ENCODE results near the gene CCDC87. TPM values are rescaled to one million over a fixed set of nuclear protein-coding genes. Genes with fewer than 3 reads are reported as not detected.
"Not testable (repeated sequence)": the region's sequence is repeated elsewhere in the genome, so short reads cannot be mapped to it uniquely, and the experiment has no call there.

CCDC87 gene
- total RNA-seq, 1 donor from 2014 or later, result not detected

DNA sequence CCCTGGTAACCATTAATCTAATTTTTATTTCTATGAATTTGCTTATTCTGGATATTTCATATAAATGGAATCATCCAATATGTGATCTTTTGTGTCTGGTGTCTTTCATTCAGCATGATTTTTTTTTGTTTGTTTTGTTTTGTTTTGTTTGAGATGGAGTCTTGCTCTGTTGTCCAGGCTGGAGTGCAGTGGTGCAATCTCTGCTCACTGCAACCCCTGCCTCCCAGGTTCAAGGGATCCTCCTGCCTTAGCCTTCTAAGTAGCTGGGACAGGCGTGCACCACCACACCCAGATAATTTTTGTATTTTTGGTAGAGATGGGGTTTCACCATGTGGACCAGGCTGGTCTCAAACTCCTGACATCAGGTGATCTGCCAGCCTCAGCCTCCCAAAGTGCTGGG, 7.4 kb downstream of the CCDC87 start:
- H3K27me3 ChIP-seq (ENCODE audit: control insufficient read depth in 3 of 3, insufficient read depth in 3 of 3, low read length in 3 of 3); H3K4me3 ChIP-seq (ENCODE audit: low read length in 3 of 3); H3K4me1 ChIP-seq (ENCODE audit: control insufficient read depth in 3 of 3, insufficient read depth in 3 of 3, low read length in 3 of 3); H3K9ac ChIP-seq (ENCODE audit: low read depth in 1 of 3, low read length in 3 of 3); H3K9me3 ChIP-seq (ENCODE audit: control insufficient read depth in 3 of 3, low read length in 3 of 3); H3K36me3 ChIP-seq (ENCODE audit: control insufficient read depth in 3 of 3, insufficient read depth in 3 of 3, low read length in 3 of 3); H3K27ac ChIP-seq (ENCODE audit: low read depth, low read length): not testable (repeated sequence)

- not testable (repeated sequence) for H3K27me3 ChIP-seq (ENCODE audit: control insufficient read depth in 3 of 3, insufficient read depth in 3 of 3, low read length in 3 of 3); H3K36me3 ChIP-seq (ENCODE audit: control insufficient read depth in 3 of 3, insufficient read depth in 3 of 3, low read length in 3 of 3); H3K4me3 ChIP-seq (ENCODE audit: low read length in 3 of 3); H3K4me1 ChIP-seq (ENCODE audit: control insufficient read depth in 3 of 3, insufficient read depth in 3 of 3, low read length in 3 of 3); H3K9ac ChIP-seq (ENCODE audit: low read depth in 1 of 3, low read length in 3 of 3); H3K9me3 ChIP-seq (ENCODE audit: control insufficient read depth in 3 of 3, low read length in 3 of 3); H3K27ac ChIP-seq (ENCODE audit: low read depth, low read length)
These were observed 10.2 kb downstream of the CCDC87 start for GRCh38 chr11:66582565-66583147.

DNA sequence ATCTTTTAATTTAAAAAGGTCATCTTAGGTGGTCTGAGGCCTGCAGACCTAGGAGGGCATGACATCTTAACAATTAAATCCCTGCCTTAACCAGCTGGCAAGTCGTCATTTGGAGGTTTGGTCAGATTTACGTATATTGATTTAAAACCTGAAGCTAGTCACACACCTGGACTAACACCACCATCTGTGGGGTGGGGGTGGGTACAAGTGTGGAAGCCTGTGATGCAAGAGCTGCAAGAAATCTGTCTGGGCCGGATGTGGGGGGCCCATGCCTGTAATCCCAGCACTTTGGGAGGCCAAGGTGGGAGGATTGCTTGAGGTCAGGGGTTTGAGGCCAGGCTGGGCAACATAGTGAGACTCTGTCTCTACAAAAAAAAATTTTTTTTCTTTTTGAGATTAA, 11.6 kb downstream of the CCDC87 start:
- H3K9me3 ChIP-seq (ENCODE audit: control insufficient read depth in 3 of 3, low read length in 3 of 3), result no peaks in the 10 kb centered on the region
- no peaks in the 10 kb centered on the region for H3K27me3 ChIP-seq (ENCODE audit: control insufficient read depth in 3 of 3, insufficient read depth in 3 of 3, low read length in 3 of 3)
- H3K9ac ChIP-seq (ENCODE audit: low read depth in 1 of 3, low read length in 3 of 3), result no peak overlapping the region
- no peaks in the 10 kb centered on the region for H3K36me3 ChIP-seq (ENCODE audit: control insufficient read depth in 3 of 3, insufficient read depth in 3 of 3, low read length in 3 of 3)
- peaks cover 0 to 5% (median 3%) of the 10 kb centered on the region in 3 donors for H3K4me1 ChIP-seq (ENCODE audit: control insufficient read depth in 3 of 3, insufficient read depth in 3 of 3, low read length in 3 of 3)
- no peak overlapping the region for H3K4me3 ChIP-seq (ENCODE audit: low read length in 3 of 3)
- no peak overlapping the region for H3K27ac ChIP-seq (ENCODE audit: low read depth, low read length)

DNA sequence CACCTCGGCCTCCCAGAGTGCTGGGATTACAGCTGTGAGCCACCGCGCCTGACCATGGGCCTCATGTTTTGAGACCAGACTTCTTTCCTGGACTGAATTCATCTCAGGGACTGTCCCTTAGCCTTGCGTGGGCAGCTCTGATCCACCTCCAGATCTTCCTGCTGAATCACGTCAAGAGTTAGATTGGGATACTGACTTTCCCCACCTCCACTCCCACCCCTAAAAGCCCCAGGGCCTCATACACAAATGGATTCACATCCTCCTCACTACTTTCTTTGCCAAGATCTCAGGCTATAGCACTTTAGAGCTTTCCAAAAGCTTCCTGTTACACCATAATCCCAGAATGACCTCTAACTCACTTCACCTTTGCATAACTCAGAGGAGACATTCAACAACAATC, 12.1 kb downstream of the CCDC87 start:
- Histone ChIP-seq H3K27me3 (ENCODE audit: control insufficient read depth in 3 of 3, insufficient read depth in 3 of 3, low read length in 3 of 3) (no peaks in the 10 kb centered on the region), H3K9me3 (ENCODE audit: control insufficient read depth in 3 of 3, low read length in 3 of 3) (no peaks in the 10 kb centered on the region), H3K27ac (ENCODE audit: low read depth, low read length) (no peak overlapping the region), H3K36me3 (ENCODE audit: control insufficient read depth in 3 of 3, insufficient read depth in 3 of 3, low read length in 3 of 3) (no peaks in the 10 kb centered on the region), H3K4me1 (ENCODE audit: control insufficient read depth in 3 of 3, insufficient read depth in 3 of 3, low read length in 3 of 3) (peaks cover 0 to 5% (median 3%) of the 10 kb centered on the region in 3 donors), H3K4me3 (ENCODE audit: low read length in 3 of 3) (no peak overlapping the region), H3K9ac (ENCODE audit: low read depth in 1 of 3, low read length in 3 of 3) (no peak overlapping the region)

- Histone ChIP-seq H3K4me1 (ENCODE audit: control insufficient read depth in 3 of 3, insufficient read depth in 3 of 3, low read length in 3 of 3) (peaks cover 0 to 5% (median 3%) of the 10 kb centered on the region in 3 donors), H3K36me3 (ENCODE audit: control insufficient read depth in 3 of 3, insufficient read depth in 3 of 3, low read length in 3 of 3) (no peaks in the 10 kb centered on the region), H3K9me3 (ENCODE audit: control insufficient read depth in 3 of 3, low read length in 3 of 3) (no peaks in the 10 kb centered on the region), H3K4me3 (ENCODE audit: low read length in 3 of 3) (no peak overlapping the region), H3K9ac (ENCODE audit: low read depth in 1 of 3, low read length in 3 of 3) (peak overlapping the region in 1 of 3 donors; percentile 40), H3K27me3 (ENCODE audit: control insufficient read depth in 3 of 3, insufficient read depth in 3 of 3, low read length in 3 of 3) (no peaks in the 10 kb centered on the region), H3K27ac (ENCODE audit: low read depth, low read length) (no peak overlapping the region)
These were observed 13.8 kb downstream of the CCDC87 start for GRCh38 chr11:66579017-66579606.

DNA sequence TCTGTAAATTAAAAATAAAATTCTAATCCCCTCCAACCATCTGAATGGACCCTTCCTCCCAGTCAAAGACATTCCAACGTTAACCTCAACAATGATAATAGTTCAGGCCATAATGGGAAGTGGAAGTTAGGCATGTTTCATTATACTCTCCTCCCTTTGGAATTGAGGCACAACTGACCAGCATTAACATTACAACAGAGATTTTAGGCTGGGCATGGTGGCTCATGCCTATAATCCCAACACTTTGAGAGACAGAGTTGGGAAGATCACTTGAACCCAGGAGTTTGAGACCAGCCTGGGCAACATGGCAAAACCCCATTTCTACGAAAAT, 22.0 kb downstream of the CCDC87 start:
- Histone ChIP-seq H3K4me3 (ENCODE audit: low read length in 3 of 3) (no peak overlapping the region), H3K36me3 (ENCODE audit: control insufficient read depth in 3 of 3, insufficient read depth in 3 of 3, low read length in 3 of 3) (peaks cover 2 to 9% (median 5%) of the 10 kb centered on the region in 3 donors), H3K9ac (ENCODE audit: low read depth in 1 of 3, low read length in 3 of 3) (no peak overlapping the region), H3K27ac (ENCODE audit: low read depth, low read length) (no peak overlapping the region), H3K27me3 (ENCODE audit: control insufficient read depth in 3 of 3, insufficient read depth in 3 of 3, low read length in 3 of 3) (no peaks in the 10 kb centered on the region), H3K9me3 (ENCODE audit: control insufficient read depth in 3 of 3, low read length in 3 of 3) (no peaks in the 10 kb centered on the region), H3K4me1 (ENCODE audit: control insufficient read depth in 3 of 3, insufficient read depth in 3 of 3, low read length in 3 of 3) (peaks cover 11 to 16% (median 12%) of the 10 kb centered on the region in 3 donors)

DNA sequence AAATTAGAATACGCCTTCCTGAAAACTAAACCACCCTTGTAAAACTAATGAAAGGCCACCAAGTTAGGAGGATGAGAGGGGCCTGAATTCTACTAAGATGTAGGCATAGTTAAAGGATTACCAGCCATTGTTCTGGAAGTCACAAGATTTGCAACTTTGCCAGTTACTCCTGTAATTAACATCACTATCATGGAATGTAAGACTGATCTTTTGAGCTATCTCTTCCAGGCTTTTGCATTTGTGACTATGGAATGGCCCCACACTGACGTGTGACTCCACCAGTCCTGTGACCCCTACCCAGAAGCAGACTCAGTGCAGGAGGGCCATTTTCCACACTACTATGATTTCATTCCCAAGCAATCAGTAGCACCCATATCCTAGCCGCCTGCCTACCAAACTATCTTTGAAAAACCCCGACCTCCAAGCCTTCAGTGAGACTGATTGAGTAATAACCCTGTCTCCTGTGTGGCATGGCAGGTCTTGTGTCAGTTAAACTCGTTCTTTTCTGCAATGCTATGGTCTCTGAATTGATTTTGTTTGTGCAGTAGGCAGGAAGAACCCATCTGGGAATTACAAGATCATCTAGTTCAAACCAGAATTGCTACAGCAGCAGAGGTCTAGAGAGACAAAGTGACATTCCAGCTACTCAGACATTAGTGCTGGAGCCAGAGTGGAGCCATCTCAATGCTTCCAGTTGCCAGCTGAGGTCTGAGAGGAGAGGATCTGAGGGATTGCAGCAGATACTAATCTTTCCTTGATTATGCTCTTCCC, 22.6 kb downstream of the CCDC87 start:
- H3K4me1 ChIP-seq (ENCODE audit: control insufficient read depth in 3 of 3, insufficient read depth in 3 of 3, low read length in 3 of 3), result peaks cover 11 to 16% (median 12%) of the 10 kb centered on the region in 3 donors
- no peak overlapping the region for H3K27ac ChIP-seq (ENCODE audit: low read depth, low read length)
- no peak overlapping the region for H3K4me3 ChIP-seq (ENCODE audit: low read length in 3 of 3)
- H3K27me3 ChIP-seq (ENCODE audit: control insufficient read depth in 3 of 3, insufficient read depth in 3 of 3, low read length in 3 of 3), result no peaks in the 10 kb centered on the region
- no peaks in the 10 kb centered on the region for H3K9me3 ChIP-seq (ENCODE audit: control insufficient read depth in 3 of 3, low read length in 3 of 3)
- H3K36me3 ChIP-seq (ENCODE audit: control insufficient read depth in 3 of 3, insufficient read depth in 3 of 3, low read length in 3 of 3), result peaks cover 2 to 14% (median 10%) of the 10 kb centered on the region in 3 donors
- H3K9ac ChIP-seq (ENCODE audit: low read depth in 1 of 3, low read length in 3 of 3), result no peak overlapping the region

- Histone ChIP-seq H3K27me3 (ENCODE audit: control insufficient read depth in 3 of 3, insufficient read depth in 3 of 3, low read length in 3 of 3) (no peaks in the 10 kb centered on the region), H3K4me1 (ENCODE audit: control insufficient read depth in 3 of 3, insufficient read depth in 3 of 3, low read length in 3 of 3) (peaks cover 11 to 16% (median 12%) of the 10 kb centered on the region in 3 donors), H3K27ac (ENCODE audit: low read depth, low read length) (peak overlapping the region; percentile 3), H3K9me3 (ENCODE audit: control insufficient read depth in 3 of 3, low read length in 3 of 3) (no peaks in the 10 kb centered on the region), H3K9ac (ENCODE audit: low read depth in 1 of 3, low read length in 3 of 3) (peak overlapping the region in 1 of 3 donors; percentile 89), H3K36me3 (ENCODE audit: control insufficient read depth in 3 of 3, insufficient read depth in 3 of 3, low read length in 3 of 3) (peaks cover 7 to 22% (median 22%) of the 10 kb centered on the region in 3 donors), H3K4me3 (ENCODE audit: low read length in 3 of 3) (no peak overlapping the region)
These were observed 23.8 kb downstream of the CCDC87 start for GRCh38 chr11:66569076-66569475.

DNA sequence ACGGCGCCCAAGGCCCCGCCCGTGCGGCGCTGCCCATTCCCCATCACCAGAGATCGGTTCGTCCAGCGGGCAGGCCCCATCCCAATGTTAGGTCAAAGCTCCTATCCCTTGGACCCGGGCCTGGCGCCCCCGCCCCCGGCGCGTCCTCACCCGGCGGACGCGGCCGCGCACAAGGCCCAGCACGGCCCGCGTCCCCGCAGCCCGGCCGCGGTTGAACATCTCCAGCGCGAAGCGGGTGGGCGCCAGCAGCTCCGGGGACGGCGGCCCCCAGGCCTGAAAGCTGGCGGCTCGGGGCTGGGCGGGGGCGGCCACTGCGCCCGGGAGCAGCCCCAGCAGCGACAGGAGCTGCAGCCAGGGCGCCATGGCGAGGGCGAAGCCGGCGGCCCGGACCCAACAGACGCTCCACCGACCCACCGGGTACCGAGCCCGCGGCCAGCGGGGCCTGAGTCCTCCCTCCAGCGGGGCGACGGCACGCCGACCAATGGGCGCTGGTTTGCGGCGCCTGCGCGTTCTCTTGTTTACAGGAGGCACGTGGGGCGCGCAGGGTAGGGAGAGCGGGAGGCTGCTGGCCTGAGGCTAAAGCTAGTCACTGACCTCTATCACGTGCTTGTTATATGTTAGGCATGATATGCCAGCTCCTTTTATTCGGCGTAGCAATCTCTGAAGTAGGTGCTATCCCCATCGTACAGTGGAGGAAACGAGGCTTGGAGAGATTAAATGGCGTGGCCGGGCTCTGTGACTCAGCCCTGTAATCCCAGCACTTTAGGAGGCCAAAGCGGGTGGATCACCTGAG, 24.5 kb downstream of the CCDC87 start, which contains the start of gene CTSF:
Gene CTSF (minus strand): TSS at position 483 of the 793 bp plus-strand sequence. CDS start 120 bp downstream, at position 363.
- Histone ChIP-seq H3K36me3 (ENCODE audit: control insufficient read depth in 3 of 3, insufficient read depth in 3 of 3, low read length in 3 of 3) (peaks cover 14 to 27% (median 27%) of the 10 kb centered on the region in 3 donors), H3K4me3 (ENCODE audit: low read length in 3 of 3) (peak within 1 kb of the TSS; percentile 64 to 77 (median 69)), H3K9me3 (ENCODE audit: control insufficient read depth in 3 of 3, low read length in 3 of 3) (no peaks in the 10 kb centered on the region), H3K4me1 (ENCODE audit: control insufficient read depth in 3 of 3, insufficient read depth in 3 of 3, low read length in 3 of 3) (peaks cover 11 to 16% (median 12%) of the 10 kb centered on the region in 3 donors), H3K27ac (ENCODE audit: low read depth, low read length) (peak within 1 kb of the TSS; percentile 3), H3K9ac (ENCODE audit: low read depth in 1 of 3, low read length in 3 of 3) (peak within 1 kb of the TSS; percentile 51 to 89 (median 64)), H3K27me3 (ENCODE audit: control insufficient read depth in 3 of 3, insufficient read depth in 3 of 3, low read length in 3 of 3) (no peaks in the 10 kb centered on the region)

All from skeletal muscle tissue (tissue), 4 donors.